ENCODE measurements around the gene ZNHIT2.
"Not testable (repeated sequence)": the region's sequence is repeated elsewhere in the genome, so short reads cannot be mapped to it uniquely, and the experiment has no call there.

Gene ZNHIT2

GRCh38 chr11:65117206-65118096, at the start of gene ZNHIT2:
TSS of gene ZNHIT2 (minus strand) at chr11:65117701. CDS start at chr11:65117653, 48 bp downstream.
- peak; percentile 99 for DNase-seq (ENCODE audit: low spot score)

GRCh38 chr11:65166893-65167292, 49.4 kb upstream of the ZNHIT2 start:
- DNase-seq (ENCODE audit: low spot score) = no peak

GRCh38 chr11:65165410-65166317, 48.2 kb upstream of the ZNHIT2 start:
- DNase-seq (ENCODE audit: low spot score) = no peak

GRCh38 chr11:65163684-65164083, 46.2 kb upstream of the ZNHIT2 start:
- DNase-seq (ENCODE audit: low spot score) = no peak

GRCh38 chr11:65160643-65161042, 43.1 kb upstream of the ZNHIT2 start:
- no peak for DNase-seq (ENCODE audit: low spot score)

- no peak for DNase-seq (ENCODE audit: low spot score)
These were observed 41.5 kb upstream of the ZNHIT2 start for GRCh38 chr11:65159012-65159411.

- DNase-seq (ENCODE audit: low spot score) = no peak
These were observed 39.8 kb upstream of the ZNHIT2 start for GRCh38 chr11:65157336-65157735.

- no peak for DNase-seq (ENCODE audit: low spot score)
These were observed 39.4 kb upstream of the ZNHIT2 start for GRCh38 chr11:65156926-65157325.

GRCh38 chr11:65156256-65156655, 38.8 kb upstream of the ZNHIT2 start:
- DNase-seq (ENCODE audit: low spot score) = no peak

- no peak for DNase-seq (ENCODE audit: low spot score)
These were observed 34.6 kb upstream of the ZNHIT2 start for GRCh38 chr11:65152122-65152521.

- DNase-seq (ENCODE audit: low spot score) = no peak
These were observed 33.9 kb upstream of the ZNHIT2 start for GRCh38 chr11:65151331-65151899.

GRCh38 chr11:65150509-65151299, 33.2 kb upstream of the ZNHIT2 start:
- DNase-seq (ENCODE audit: low spot score) = no peak

- DNase-seq (ENCODE audit: low spot score) = not testable (repeated sequence)
These were observed 32.6 kb upstream of the ZNHIT2 start for GRCh38 chr11:65150131-65150508.

GRCh38 chr11:65148657-65149056, 31.2 kb upstream of the ZNHIT2 start:
- DNase-seq (ENCODE audit: low spot score) = no peak

- DNase-seq (ENCODE audit: low spot score) = no peak
These were observed 30.0 kb upstream of the ZNHIT2 start for GRCh38 chr11:65147352-65148075.

- no peak for DNase-seq (ENCODE audit: low spot score)
These were observed 24.5 kb upstream of the ZNHIT2 start for GRCh38 chr11:65141896-65142494.

- no peak for DNase-seq (ENCODE audit: low spot score)
These were observed 19.1 kb upstream of the ZNHIT2 start for GRCh38 chr11:65136515-65137096.

GRCh38 chr11:65135633-65136145, 18.2 kb upstream of the ZNHIT2 start:
- DNase-seq (ENCODE audit: low spot score) = no peak

GRCh38 chr11:65134952-65135632, 17.6 kb upstream of the ZNHIT2 start:
- DNase-seq (ENCODE audit: low spot score) = peak; percentile 90

Measured in CD4-positive, alpha-beta T cell treated with Interleukin-6 at 100 ng/mL for 8 hours (primary cell).